NCI-H774 (cell line): ENCODE results near the gene LAMC3.
A peak's percentile ranks its signal among the peaks of the same experiment; 100 is the strongest.

ENCODE experiments used
- DNase-seq: peaks from one replicate; lab custom pipeline; 2025; lab: John Stamatoyannopoulos, UW

LAMC3 gene

DNA sequence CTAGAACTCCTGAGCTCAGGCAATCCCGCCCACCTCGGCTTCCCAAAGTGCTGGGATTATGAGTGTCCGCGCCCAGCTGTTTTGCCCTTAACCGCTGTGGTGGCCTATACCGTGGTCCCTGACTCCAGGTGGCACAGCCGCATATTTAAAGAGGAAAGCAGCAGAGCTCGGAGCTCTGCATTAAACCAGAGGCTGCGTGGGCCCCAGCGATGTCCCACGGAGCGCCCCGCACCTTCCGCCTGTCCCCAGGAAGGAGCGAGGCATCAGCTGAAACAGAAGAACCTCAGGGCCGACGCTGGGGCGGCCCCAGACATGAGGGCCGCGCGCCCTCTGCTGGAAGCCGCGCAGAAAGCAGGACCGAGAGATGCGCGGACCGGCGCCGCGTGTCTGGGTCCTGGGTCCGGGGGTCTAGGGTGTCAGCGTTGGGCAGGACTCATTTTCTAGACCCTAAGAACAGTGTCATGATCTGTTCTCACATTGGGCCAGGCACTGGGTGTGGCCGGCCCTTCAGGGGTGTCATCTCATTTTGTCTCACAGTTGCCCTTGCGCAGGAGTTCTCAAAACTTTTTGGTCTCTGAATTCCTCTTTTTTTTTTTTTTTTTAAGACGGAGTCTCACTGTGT, 37.7 kb downstream of the LAMC3 start:
- peak; percentile 42 for DNase-seq

DNA sequence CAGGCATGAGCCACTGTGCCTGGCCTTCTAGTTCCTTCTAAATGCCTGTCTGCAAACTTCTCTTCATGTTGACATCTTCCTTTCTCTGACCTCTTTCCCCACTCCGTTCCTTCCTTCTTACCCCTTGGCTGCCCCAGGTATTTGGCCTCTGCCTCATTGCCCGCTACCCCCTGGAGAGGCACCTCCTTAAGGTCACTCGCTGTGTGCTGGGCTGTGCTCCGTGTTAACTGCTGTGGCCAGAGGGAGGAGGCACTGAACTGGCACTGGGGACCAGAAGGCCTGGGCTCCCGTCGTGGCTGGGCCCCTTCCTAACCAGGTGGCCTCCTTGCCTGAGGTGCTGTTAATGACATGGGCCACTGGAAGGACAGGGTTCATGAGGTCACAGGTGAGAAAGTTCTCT, 39.4 kb downstream of the LAMC3 start:
- DNase-seq = no peak

DNA sequence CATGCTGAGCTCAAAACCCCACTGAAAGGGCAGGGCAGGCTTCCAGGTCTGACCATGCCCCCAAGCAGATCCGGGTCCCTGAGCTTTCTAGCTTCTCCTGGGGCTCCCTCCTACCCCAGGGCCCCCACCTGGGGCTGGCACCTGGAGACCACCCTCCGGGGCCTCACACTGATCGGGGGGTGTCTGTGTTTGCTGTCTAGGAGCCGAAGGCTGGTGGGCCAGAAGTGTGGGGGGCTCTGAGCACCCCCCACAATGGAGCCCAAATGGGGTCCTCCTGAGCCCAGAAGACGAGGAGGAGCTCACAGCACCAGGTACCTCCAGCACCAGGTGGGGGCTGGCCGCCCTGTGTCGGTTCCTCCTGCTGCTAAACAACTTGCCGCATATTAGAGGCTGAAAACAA, 39.8 kb downstream of the LAMC3 start:
- DNase-seq = no peak

DNA sequence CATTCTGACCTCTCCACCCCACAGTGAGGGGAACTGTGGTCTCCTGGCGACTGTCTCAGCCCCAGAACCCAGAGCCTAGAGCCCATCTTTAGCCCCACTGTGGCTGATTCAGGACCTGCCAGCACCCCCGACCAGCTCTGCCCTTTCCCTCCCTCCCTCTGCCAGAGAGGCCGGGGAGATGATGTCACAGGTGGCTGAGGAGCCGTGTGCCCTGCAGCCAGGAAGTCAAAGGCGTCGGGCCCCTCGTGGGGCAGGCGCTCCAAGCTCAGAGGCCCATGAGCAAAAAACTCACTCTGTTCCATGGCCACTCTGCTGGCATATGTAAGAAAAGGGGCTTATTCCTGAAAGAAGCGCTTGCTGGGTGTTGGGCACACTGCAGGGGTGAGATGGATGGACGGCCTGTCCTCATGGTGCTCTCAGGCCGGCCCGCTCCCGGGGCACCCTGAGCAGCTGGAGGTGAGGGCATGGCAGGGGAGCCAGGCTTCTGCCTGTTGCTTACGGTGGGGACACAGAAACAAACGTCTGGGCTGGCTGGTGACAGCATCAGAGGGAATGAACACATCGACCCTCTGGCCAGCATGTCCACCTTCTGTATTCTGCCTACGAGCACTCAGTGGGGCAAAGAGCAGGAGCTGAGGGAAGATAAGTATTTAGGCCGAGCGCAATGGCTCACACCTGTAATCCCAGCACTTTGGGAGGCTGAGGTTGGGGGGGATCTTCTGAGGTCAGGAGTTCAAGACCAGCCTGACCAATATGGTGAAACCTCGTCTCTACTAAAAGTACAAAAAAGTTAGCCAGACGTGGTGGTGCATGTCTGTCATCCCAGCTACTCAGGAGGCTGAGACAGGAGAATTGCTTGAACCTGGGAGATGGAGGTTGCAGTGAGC, 41.1 kb downstream of the LAMC3 start:
- DNase-seq = no peak

DNA sequence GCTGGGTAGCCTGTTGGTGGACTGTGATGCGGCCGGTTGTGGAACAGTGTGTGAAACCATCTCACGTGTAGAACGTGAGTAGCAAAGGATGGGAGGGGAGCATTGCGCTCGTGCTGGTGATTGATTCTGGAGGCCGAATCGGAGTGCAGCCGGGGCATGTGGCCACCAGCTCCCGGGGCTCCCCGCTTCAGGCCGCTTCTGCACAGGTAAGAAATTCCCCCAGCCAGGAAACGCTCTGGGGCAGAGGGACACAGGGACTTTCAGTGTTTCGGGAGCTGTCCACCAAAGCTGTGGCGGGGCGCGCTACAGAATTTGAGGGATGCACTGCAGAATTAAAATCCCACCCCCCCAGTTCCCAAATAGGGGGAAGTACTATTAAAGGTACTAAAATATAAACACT, 41.9 kb downstream of the LAMC3 start:
- no peak for DNase-seq

DNA sequence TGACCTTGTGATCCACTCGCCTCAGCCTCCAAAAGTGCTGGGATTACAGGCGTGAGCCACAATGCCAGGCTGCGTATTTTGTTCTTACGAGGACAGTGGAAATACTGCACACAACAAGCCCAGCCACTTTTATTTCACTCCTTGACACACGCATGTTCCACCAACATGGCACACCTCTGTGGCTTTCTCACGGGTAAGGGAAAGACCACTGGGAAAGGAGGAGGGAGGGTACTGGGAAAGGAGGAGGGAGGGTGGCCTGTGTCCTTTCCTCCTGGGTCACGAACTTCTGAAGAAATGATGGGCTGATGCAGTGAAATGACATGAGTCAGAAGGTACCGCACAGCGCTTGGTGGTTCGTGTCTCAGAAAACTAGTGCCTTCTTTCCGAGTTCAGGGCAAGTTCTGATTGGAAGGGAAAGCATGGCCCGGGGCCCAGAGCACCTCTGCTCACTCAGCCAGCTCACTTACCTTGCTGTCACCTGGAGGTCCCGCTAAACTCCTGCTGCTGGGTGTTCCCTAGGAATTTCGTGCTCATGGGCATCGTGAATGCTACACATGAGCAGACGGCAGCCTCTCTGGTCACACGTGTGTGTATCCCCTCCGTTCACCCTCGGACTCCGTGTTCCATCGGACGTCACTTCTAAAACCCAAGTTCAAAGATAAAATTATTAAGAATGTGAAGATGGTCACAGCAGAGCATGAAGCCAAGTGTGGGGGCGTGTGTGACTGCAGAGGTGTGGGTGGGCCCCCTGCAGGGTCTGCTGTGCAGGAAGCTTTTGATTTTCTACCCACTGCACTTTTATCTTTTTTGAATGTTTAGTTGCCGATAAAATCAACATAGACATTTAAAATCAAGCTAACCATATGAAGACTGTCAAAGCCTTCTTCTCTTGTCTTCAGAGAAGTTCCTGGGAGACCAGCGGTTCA, 42.9 kb downstream of the LAMC3 start:
- DNase-seq = no peak

DNA sequence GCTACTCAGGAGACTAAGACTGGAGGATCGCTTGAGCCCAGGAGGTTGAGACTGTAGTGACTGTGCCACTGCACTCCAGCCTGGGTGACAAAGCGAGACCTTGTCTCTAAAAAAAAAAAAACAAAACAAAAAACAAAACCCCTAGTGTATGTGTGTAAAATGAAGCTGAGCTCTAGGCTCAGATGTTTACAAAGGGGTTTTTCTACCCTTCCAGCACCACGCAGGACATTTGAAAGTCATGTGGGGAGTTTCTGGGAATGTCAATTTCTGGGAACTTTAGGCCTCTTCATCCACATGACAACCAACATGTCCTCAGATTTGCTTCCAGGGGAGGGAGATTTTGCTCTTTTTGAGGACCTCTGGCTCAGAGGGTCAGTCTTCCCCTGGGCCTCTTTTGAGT, 44.9 kb downstream of the LAMC3 start:
- no peak for DNase-seq

DNA sequence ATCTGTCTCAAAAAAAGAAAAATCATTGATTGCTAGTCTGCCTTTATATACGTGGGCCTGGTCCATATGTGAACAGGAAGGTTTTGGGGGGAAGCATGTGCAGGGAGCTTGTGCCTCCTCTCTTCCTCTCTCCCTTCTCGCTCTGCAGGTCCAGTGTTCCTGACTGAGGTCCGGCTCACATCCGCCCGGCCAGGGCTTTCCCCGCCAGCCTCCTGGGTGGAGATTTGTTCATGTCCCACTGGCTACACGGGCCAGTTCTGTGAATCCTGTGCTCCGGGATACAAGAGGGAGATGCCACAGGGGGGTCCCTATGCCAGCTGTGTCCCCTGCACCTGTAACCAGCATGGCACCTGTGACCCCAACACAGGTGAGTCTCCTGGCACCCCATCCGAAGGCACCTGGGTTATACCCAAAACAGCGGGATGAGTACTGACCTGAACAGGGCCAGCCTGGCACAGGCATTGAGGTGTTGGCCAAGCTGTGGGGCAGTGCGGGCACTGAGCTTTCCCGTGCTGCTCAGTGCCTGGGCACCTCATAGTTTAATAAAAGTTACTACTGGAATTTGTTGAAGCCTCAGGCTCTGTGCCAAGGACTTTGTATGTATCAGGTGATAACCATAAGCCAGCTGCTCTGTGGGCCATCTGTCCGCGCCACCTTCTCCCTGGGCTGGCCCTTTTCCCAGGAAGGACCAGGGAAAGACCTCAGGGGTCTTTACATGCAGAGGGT, 48.0 kb downstream of the LAMC3 start:
- no peak for DNase-seq

DNA sequence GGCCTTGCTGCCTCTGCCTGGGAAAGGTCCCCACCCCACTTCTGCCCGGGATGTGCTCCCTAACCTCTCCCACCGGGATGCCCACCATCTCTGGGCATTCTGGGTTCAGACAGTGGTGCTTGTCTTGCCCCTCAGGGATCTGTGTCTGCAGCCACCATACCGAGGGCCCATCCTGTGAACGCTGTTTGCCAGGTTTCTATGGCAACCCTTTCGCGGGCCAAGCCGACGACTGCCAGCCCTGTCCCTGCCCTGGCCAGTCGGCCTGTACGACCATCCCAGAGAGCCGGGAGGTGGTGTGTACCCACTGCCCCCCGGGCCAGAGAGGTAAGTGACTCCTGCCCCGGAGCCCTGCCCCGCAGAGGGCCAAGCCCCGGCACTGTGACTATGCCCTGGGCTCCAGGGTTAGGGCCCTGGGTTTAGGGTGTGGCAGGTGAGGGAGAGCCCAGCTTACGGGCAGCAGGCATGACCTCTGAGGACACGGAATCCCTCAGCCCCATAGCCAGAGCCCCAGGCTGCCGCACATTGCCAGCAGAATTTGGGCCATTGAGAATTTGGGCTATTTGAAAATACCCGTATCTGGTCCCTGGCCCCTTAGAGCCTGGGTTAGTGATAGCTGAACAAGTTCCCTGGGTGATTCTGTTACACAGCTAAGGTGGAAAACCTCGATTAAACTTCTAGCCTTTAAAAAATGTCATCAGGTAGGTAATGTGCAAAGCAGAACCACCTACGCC, 52.1 kb downstream of the LAMC3 start:
- DNase-seq = no peak

DNA sequence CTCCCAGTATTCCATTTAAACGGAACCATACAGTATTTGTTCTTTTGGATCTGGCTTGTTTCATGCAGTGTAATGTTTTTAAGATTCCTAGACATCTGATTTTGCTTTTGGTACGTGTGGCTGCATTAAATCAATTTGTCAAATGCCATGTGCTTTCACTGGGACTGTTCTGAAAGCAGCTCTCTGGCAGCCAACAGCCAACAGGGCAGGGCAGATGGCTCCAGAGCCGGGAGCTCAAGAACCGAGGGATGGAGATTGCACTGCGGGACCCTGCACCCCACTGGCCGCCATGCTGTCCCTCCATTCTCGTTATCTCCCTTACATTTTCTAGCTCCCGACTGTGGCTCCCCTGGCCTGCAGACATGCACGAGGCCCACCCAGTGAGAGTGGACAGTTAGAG, 54.0 kb downstream of the LAMC3 start:
- DNase-seq = no peak

DNA sequence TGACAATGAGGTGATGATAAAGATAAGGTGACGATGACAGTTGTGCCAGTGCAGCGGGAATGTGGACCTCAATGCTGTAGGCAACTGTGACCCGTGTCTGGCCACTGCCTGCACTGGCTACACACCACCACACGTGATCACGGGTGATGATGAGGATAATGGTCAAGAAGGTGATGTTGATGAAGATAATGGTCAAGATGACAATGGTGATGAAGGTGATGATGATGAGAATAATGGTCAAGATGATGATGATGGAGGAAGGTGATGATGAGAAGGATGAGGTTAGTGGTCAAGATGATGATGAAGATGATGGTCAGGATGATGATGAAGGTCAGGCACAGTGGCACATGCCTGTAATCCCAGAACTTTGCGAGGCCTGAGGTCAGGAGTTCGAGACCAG, 56.6 kb downstream of the LAMC3 start:
- no peak for DNase-seq

DNA sequence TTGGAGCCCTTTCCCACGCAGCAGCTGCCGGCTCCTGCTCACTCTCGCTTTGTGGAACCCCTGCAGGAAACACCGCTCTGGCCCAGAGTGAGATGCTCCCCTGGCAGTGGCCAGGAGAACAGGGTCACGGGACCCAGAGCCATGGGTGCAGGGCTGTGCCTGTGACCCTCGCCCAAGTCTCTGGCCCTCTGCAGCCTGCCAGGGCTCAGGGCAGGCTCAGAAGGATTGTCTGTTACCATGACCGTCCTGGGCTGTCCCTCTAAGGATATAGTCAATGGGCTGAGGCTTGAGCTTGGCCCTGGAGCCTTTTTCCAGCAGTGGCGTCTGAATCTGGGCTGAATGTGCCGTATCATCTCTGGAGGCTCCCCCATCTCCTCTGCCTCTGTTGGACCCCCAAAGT, 58.7 kb downstream of the LAMC3 start:
- no peak for DNase-seq

DNA sequence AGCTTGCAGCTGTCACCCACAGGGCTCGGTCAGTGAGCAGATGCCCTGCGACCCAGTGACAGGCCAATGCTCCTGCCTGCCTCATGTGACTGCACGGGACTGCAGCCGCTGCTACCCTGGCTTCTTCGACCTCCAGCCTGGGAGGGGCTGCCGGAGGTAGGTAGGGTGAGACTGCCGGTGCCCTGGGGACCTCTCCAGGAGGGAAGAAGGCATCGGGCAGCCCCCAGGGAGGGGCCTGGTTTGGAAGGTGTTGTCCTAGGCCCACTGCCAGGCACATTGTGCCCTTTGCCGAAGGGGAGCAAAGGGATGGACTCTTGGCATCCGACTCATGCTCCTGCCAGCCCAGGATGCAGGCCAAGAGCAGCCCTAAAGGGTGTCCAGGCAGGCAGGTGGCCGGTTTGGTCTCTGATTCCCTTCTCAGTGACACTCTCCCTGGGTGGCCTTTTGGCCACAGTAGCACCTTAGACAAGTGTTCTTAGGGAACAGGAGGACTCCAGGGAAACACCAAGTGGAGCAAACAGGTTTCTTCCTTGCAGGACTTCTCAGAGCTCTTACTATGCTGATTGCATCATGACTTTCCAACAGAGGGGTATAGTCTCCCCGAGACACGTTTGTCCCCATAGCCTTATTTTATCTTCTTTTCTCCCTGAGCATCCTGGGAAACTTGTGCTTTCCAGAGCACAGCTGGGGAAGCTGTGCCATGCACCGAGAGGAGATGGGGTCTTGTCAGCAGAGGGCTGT, 59.3 kb downstream of the LAMC3 start:
- DNase-seq = no peak

DNA sequence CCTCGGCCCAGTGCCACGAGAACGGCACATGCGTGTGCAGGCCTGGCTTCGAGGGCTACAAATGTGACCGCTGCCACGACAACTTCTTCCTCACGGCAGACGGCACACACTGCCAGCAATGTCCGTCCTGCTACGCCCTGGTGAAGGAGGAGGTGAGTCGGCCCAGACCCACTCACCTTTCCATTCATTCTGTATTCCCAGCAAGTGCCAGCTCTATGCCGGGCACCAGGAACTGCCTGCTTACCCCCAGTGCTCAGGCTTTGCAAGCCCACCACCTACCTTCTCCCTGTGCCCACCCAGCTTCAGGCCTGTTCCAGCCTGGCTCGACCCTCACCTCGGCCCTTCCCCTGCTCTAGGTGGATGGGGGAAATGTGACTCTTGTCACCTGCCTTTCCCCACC, 60.7 kb downstream of the LAMC3 start:
- no peak for DNase-seq

DNA sequence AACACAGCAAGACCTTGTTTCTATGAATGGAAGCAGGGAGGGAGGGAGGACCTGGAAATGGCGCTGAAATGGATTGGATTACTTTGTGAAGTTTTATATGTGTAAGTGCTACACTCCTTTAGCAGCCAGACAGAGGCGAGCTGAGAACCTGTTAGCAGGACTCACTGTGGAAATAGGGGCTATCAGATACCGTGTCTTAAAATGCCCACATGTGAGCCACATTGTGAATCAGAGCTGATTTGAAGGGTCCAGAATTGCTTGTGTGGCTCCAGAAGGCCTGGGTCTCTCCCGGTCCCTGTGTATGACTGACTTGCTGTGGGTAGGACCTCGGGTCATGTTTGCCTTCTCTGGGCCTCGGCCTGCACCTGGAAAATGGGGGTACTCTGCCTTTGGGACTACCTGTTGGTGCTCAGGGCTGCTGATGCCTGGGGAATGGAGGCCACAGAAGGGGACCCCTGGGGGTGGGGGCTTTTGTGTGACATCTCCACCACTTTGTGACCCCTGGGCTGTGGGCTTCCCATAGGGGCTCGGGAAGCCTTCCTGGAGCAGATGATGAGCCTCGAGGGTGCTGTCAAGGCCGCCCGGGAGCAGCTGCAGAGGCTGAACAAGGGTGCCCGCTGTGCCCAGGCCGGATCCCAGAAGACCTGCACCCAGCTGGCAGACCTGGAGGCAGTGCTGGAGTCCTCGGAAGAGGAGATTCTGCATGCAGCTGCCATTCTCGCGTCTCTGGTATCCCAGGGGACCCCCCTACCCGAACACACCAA, 63.3 kb downstream of the LAMC3 start:
- no peak for DNase-seq

DNA sequence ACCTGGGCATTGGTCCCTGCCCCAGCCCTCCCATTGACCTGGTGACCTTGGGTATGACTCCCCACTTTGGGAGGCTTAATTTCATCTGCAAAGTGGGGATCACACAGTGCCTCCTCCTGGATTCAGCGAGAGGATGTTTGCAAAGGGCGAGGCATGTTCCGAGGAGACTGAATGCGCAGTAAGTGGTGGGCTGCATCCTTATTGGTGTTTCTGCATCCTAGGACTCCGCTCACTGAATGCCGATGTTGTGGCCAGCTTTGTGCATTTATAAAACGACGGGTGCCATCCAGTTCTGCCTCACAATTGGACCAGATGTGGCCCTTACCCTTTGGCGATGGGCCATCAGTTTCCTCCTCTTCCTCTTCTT, 63.9 kb downstream of the LAMC3 start:
- DNase-seq = no peak

DNA sequence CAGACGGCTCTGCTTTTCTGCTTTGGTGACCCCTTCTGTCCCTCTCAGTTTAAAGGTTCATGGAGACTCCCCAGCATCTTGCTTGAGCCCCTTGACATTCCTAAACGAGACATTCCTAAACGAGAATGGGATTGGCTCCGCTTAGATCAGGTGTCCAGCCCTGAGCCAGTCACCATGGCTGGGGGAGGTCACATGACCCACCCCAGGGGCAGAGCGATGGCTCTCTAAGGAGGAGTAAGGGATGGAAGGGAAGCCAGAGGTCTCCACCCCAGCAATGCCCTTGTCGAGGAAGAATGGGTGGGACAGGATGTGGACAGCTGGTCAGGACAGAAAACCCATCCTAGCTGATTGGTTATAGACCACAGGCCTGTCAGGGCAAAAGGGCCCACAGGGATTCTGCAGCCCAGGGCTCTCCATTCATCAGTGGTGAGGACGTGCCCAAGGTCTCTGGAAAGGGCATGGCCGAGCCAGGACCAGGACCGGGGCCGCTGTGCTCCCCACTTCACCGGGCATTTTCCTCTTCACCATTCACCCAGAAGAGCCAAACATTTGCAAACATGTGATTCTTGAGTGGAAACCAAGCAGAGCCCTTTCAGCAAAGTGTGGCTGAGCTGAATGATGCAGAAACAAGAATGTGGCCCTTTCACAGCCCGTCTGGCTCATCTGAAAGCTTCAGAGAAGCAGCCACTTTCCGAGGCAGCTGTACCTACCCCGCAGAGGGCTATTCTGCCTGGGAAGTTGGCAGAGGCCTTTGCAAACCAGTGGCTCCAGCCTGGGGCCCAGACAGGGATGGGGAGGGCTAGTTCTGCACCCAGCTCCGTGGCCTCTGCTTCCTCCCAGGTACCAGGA, 67.6 kb downstream of the LAMC3 start:
- DNase-seq = no peak

DNA sequence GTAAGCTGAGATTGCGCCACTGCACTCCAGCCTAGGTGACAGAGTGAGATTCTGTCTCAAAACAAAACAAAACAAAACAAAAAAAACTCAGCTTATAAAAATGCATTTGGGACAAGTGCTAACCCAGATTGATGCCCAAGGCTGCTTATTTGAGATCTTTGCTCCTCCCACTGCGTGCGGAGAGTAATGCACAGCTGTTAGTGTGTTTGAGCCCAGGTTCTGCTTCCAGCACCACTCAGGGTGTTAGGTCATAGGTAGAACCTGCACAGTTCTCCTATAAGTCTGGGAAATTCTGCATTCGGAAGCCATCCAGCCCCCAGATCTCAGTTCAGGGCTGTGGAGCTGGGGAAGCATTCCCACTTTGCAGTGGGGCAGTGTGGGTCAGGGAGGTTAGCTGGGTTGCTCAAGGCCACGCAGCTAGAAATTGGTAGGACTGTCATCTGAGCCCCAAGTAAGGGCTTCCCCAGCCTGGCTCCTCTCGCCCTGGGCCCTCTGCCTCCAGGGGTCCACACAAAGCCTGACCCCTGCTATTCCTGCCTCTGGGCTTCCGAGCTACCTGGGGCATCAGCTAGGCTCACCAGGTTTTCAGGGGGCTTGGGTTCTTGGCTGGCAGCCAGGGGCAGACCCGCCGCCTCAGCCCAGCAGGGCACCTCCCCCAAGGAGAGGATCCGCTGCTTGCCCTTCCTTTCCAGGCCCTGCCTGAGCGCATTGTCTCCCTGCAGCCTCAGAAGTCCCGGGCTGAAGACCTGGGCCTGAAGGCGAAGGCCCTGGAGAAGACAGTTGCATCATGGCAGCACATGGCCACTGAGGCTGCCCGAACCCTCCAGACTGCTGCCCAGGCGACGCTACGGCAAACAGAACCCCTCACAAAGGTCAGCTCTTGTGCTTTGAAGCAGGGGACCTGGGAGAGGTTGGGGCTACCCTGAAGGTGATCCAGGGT, 69.7 kb downstream of the LAMC3 start:
- DNase-seq = no peak
